Stimulated activated CD4-positive, alpha-beta T cell treated with anti-CD3 and anti-CD28 coated beads, Interleukin-4, amount 100 ng/mL, for 24 hours (primary cell): ENCODE data around the gene PPEF1.
"Not testable (repeated sequence)": the region's sequence is repeated elsewhere in the genome, so short reads cannot be mapped to it uniquely, and the experiment has no call there.

ENCODE experiments used
- DNase-seq: peaks from one replicate; pipeline ENCODE4 v3.0.0-alpha.2; 2020

PPEF1 gene

GRCh38 chrX:18799911-18800310 lies 92.5 kb downstream of the PPEF1 start:
- no peak for DNase-seq

- no peak for DNase-seq
Observed at GRCh38 chrX:18809641-18810040, 102.2 kb downstream of the PPEF1 start.

- DNase-seq = no peak
Observed at GRCh38 chrX:18810416-18810815, 103.0 kb downstream of the PPEF1 start.

- no peak for DNase-seq
Observed at GRCh38 chrX:18825375-18825774, 117.9 kb downstream of the PPEF1 start.

DNA sequence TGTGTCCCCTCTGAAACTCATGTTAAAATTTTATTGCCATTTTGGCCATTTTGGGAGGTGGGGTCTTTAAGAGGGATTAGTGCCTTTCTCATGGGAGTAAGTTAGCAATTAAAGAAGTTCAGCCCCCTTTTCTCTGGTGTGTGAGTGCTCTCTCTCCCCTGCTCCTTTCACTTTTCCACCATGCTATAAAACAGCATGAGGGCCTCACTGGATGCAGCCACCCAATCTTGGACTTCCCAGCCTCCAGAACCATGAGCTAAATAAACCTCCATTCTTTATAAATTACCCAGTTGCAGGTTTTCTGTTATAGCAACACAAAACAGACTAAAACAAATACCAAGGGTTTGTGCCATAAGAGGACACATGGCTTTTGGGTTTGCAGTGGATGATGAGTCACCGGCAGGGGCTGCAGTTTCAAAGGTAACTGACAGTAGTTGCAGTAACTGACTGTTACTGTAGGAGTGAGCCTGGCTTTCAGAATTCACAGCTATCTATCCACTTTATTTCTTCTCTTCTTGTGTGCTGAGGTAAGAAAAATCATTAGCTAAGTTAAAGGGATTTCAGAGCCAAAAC lies 121.5 kb downstream of the PPEF1 start:
- no peak for DNase-seq

DNA sequence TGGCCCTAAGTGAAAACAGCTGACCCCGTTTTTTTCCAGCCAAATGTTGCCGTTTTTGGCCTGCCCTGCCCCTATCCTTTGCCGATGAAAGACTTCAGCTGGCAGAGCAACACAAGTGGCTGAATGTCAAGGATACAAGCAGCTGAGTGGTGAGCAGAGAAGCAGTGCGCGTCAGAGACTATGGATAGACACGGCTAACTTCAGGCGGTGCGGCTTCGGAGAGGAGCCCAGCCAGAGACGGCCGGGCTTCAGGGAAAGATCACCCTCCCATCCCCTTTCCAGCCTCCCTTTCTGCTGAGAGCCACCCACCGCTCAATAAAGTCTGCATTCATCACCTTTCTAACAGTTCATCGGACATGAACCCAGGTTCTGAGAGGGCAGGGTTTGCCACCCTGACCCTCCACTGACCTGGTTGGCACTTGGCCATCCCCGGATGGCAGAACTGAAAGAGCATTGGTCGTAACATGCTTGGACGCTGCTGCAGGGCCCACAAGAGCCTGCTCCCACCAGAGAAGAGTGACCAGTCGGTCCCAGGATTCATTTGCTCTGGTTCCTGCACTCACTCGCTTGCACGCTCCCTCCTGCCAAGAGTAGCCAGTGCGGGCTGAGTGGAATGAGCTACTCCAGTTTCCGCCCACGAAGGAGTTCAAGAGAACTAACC lies 125.8 kb downstream of the PPEF1 start:
- DNase-seq = no peak

DNA sequence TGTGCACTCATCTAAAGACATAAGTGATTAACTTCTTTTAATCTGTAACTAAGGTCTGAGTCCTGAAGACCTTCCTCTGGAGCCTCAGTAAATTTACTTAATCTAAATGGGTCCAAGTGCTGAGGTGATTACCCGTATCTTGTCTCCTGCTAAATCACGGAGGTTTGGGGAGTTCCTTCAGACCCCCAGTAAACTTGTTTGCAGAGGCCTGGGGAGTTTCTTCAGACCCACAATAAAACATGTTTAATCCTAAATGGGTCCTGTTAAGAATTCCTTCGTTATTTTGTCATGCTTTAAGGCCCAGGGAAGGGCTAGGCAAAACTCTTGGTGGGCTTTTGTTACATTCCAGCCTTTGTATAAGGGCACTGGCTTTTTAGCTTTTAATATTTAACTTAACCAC lies 140.5 kb downstream of the PPEF1 start:
- not testable (repeated sequence) for DNase-seq

DNA sequence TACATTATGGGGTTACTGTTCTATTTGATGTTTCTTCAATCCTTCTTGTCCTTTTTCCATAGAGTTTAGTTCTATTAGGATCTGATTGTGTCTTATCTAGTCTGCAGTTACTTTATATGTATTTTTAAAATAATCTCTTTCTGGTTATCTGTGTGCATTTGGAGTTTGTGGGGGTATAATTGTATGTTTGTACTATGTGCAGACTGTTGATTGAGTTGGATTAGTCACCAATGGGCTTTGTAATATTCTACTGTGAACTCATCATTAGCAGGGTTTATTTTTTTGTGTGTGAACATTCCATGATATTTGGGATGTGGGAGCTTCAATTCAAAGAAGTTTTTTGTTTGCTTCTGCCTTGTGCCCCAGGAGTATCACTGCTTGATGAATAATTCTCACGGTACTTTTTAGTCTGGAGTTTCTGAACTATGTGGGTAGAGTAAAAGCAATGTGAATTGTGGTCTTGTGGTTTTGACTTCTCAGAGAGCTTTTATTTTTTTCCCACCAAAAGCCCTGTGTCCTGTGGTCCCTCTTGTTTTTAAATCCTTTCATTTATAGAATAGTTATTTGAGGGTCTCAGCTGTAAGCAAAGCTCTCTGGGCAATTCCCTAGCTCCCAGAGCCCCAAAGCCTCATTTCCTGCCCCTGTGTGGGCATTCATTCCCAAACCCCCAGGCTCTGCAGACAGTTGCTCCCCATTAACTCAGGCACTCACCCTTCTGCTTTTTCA lies 148.6 kb downstream of the PPEF1 start:
- DNase-seq = no peak

DNA sequence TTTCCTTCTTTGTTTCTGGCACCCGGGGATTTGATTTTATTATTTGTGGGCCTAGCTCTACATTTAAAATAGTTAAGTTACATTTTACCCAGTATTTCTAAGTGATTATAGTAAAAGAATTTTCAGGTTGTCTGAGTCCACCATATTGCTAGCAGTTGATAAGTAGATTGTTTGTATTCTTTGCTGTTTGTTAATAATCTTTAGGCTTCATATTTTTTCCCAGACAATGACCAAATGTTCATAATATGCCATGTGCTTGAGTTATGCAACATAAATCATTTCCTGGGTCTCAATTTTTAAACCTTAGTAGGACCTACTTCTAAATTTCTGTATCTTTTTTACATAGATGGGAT lies 149.2 kb downstream of the PPEF1 start:
- no peak for DNase-seq

- DNase-seq = no peak
Observed at GRCh38 chrX:18861511-18861910, 154.1 kb downstream of the PPEF1 start.

- no peak for DNase-seq
Observed at GRCh38 chrX:18864390-18864920, 157.0 kb downstream of the PPEF1 start.

- DNase-seq = no peak
Observed at GRCh38 chrX:18871161-18871890, 163.9 kb downstream of the PPEF1 start.

DNA sequence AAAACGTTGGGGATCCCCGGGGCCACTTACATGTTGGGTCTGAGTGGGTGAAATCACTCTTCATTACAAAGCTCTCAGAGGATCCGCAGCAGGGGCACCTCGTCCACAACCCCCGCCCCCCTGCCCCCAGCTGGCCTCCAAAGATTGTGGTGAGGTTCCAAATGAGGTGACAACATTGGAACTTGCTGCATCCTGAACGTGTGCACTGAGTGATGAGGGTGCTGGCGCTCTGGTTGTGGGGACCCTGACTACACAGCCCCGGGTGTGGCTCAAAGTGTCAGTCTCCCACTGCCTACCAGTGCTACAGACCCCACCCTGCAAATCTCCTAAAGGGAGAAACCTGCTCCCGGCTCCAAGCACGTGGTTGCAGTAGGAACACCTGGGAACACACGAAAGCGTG lies 164.5 kb downstream of the PPEF1 start:
- no peak for DNase-seq

- no peak for DNase-seq
Observed at GRCh38 chrX:18872621-18873020, 165.2 kb downstream of the PPEF1 start.

DNA sequence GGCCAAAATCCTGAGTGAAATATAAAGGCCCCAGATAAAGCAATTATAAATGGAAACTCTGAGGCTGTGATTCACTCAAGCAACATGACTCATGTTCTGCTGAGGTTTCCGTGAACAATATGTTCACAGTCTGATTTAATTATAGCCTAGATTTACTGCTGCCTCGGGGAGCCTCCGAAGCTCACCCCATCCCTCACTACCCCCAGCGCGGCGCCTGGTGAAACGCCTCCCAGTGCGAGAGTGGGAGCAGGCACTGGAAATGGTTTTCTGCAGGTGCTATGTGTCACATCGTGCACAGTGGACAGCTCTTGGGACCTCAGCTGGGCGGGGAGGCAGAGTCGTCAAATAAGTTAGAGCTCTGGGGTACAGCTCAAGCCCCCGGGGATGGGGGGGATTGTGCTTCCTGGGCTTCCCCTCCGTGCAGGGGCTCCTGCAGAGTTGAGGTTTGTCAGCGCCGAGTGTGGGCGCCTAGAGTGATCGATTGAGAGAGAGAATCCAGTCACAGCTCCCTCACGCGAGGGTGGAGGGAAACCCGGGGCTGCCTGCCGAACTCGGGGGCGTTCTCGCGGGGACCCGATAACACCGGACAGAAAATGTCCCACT lies 165.8 kb downstream of the PPEF1 start:
- peak; percentile 9 for DNase-seq

DNA sequence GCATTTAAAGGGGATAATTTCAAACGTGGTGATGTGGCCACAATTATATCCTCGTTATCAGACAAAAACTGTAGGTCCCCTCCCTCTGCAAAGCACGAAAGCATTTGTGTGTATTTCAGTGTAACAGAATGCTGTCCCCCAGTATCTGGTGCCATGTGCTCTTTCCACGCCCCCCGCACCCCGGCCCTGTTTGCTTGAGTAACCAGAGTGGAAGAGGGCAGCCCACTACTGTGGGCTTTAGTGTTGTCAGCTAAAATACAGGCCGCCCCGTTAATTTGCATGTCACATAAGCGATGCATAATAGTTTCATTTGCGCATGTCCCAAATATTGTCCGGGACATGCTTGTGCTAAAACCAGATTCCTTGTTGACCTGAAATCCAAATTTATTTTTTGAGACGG lies 166.4 kb downstream of the PPEF1 start:
- DNase-seq = no peak

DNA sequence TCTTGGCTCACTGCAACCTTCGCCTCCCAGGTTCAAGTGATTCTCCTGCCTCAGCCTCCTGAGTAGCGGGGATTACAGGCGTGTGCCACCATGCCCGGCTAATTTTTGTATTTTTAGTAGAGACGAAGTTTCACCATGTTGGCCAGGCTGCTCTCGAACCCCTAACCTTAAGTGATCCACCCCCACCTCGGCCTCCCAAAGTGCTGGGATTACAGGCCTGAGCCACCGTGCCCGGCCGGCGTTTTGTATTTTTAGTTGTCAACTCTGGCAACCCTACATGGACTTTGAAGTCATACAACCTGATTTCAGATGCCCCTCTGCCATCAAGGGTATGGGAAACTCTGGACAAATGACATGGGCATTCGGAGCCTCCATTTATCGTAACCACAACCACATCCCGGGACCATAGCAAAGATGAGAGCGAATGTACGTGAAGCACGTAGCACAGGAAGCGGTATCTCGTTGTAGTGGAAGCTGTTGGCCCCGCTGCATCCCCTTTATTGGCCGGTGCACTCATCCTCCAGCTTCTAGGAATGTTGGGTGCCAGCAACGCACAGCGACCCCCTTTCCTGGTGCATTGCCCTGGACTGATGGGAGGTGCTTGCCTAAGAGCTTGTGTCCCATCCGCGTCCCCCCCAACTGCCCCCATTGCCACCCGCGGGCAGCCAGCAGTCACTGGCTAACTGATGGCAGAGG lies 167.3 kb downstream of the PPEF1 start:
- DNase-seq = no peak

GRCh38 chrX:18875256-18875878 lies 167.9 kb downstream of the PPEF1 start:
- DNase-seq = no peak

- no peak for DNase-seq
Observed at GRCh38 chrX:18877469-18877868, 170.0 kb downstream of the PPEF1 start.
